Naive thymus-derived CD4-positive, alpha-beta T cell (primary cell): ENCODE measurements around the gene TRIM33. TPM values are rescaled to one million over a fixed set of nuclear protein-coding genes. Genes with fewer than 3 reads are reported as not detected.
"Not testable (repeated sequence)": the region's sequence is repeated elsewhere in the genome, so short reads cannot be mapped to it uniquely, and the experiment has no call there.

ENCODE experiments used
- ATAC-seq: fragments of 150-1000 bp; cut with Tn5 transposase; 2 replicates; pipeline ENCODE4 v1.10.0; 2021; ENCODE audit warnings: mild to moderate bottlenecking, moderate library complexity
- CTCF ChIA-PET: fragments of 350-600 bp; sonication (Branson Sonifier 250); formaldehyde crosslinking; loops from one replicate; lab custom pipeline; 2021; ENCODE audit warnings: antibody characterized with exemption; lab: Charles Lee
- POLR2A ChIA-PET: fragments of 350-600 bp; sonication (Branson Sonifier 250); formaldehyde crosslinking; loops from one replicate; lab custom pipeline; 2021; ENCODE audit warnings: antibody characterized with exemption, inconsistent platforms; lab: Charles Lee
- DNase-seq, 9 donors: peaks; one replicate each; pipeline versions ENCODE4 v3.0.0 to v3.0.0-alpha.2; 2020 to 2022; ENCODE audit warnings: mixed read lengths in 1 of 9
- H3K27ac ChIP-seq: one replicate; pipeline ENCODE4 v1.7.0; 2013; ENCODE audit warnings: mild to moderate bottlenecking, low read depth, low read length, moderate library complexity
- H3K27me3 ChIP-seq, 2 donors: one replicate each; pipeline ENCODE4 v1.7.0; 2013; ENCODE audit warnings: low read length in 2 of 2, mild to moderate bottlenecking in 2 of 2, moderate library complexity in 2 of 2; ENCODE audit not compliant: control insufficient read depth in 2 of 2, insufficient read depth in 2 of 2
- H3K36me3 ChIP-seq, 3 experiments: 1 replicate in 2 of 3; 2 replicates in 1 of 3; pipeline ENCODE4 v1.7.0; 2013; ENCODE audit warnings: low read length in 3 of 3, mild to moderate bottlenecking in 3 of 3, moderate library complexity in 1 of 3; ENCODE audit not compliant: insufficient read depth in 3 of 3, control insufficient read depth in 2 of 3
- H3K4me1 ChIP-seq, 2 donors: one replicate each; pipeline ENCODE4 v1.7.0; 2013; ENCODE audit warnings: low read length in 2 of 2, mild to moderate bottlenecking in 2 of 2, moderate library complexity in 1 of 2; ENCODE audit not compliant: control insufficient read depth in 2 of 2, insufficient read depth in 2 of 2
- H3K4me3 ChIP-seq: 2 replicates; pipeline ENCODE4 v1.7.0; 2013; ENCODE audit warnings: mild to moderate bottlenecking, low read length
- H3K9me3 ChIP-seq, 3 experiments: 1 replicate in 2 of 3; 2 replicates in 1 of 3; pipeline ENCODE4 v1.7.0; 2013; ENCODE audit warnings: low read length in 3 of 3; ENCODE audit not compliant: control insufficient read depth in 2 of 3
- H3K27ac Mint-ChIP-seq, 9 donors: one replicate each; pipeline ENCODE4 v1.8.0; 2020 to 2022; ENCODE audit warnings: mixed read lengths in 9 of 9, mild to moderate bottlenecking in 8 of 9, moderate library complexity in 5 of 9, inconsistent platforms in 2 of 9
- H3K27me3 Mint-ChIP-seq, 5 donors: one replicate each; pipeline ENCODE4 v1.8.0; 2021 to 2022; ENCODE audit warnings: mixed read lengths in 5 of 5, mild to moderate bottlenecking in 1 of 5
- H3K36me3 Mint-ChIP-seq, 5 donors: one replicate each; pipeline ENCODE4 v1.8.0; 2020 to 2022; ENCODE audit warnings: mixed read lengths in 5 of 5, mild to moderate bottlenecking in 3 of 5, inconsistent platforms in 1 of 5
- H3K4me1 Mint-ChIP-seq, 7 donors: one replicate each; pipeline ENCODE4 v1.8.0; 2020 to 2022; ENCODE audit warnings: mixed read lengths in 7 of 7, mild to moderate bottlenecking in 3 of 7, inconsistent platforms in 1 of 7
- H3K4me3 Mint-ChIP-seq, 10 donors: one replicate each; pipeline ENCODE4 v1.8.0; 2020 to 2022; ENCODE audit warnings: mild to moderate bottlenecking in 10 of 10, mixed read lengths in 10 of 10, moderate library complexity in 6 of 10, inconsistent platforms in 2 of 10
- H3K9me3 Mint-ChIP-seq, 11 donors: one replicate each; pipeline ENCODE4 v1.8.0; 2020 to 2022; ENCODE audit warnings: mixed read lengths in 11 of 11, mild to moderate bottlenecking in 4 of 11, inconsistent platforms in 1 of 11, moderate library complexity in 1 of 11
- intact Hi-C, 2 donors: fragments of 100-400 bp; cut with micrococcal nuclease; formaldehyde crosslinking; loops; one replicate each; pipeline ENCODE4 v1.15.1; 2023
- polyA plus RNA-seq, 2 donors: library from polyadenylated mRNA; unstranded; fragments of 300-500 nt; fragmentation: Illumina TruSeq; gene quantifications; one replicate each; pipeline ENCODE4 v1.2.3, GENCODE V29; 2021
- total RNA-seq, 6 experiments: library from RNA in 5 of 6; stranded (reverse) in 5 of 6; gene quantifications; 1 replicate in 5 of 6; 2 replicates in 1 of 6; pipeline ENCODE4 v1.2.3 and lab custom pipeline; 2021 to 2026

TRIM33 gene
- total and polyA plus RNA-seq, 7 experiments from 2014 or later = 28.7 to 57.6 (median 45.4) TPM

DNA sequence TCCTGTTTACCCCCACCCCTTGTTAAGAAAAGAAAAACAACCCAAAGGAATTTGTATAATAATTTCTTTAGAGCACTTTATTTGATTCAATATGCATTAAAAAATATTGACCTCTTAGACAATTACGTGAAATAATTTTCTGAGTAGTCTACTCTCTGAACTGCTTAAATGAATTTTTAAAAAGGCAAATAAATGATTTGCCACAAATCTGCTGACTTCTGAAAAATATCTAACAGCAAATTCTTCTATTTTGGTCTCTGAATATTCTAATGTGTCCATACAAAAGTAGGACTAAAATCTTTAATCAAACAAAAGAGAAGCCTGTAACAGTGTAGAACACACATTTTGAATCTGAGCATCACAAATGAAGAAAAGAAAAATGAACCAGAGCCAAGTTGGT is 115.1 kb downstream of the TRIM33 start:
- no peaks in the 10 kb centered on the region for H3K9me3 ChIP-seq
- no peaks in the 10 kb centered on the region for H3K27me3 ChIP-seq
- intact Hi-C loops = no loop called here
- H3K9me3 Mint-ChIP-seq = no peaks in the 10 kb centered on the region
- no peak for ATAC-seq
- H3K4me3 Mint-ChIP-seq = no peak overlapping the region
- H3K27ac Mint-ChIP-seq = no peak overlapping the region
- no peak overlapping the region for H3K4me3 ChIP-seq
- H3K27me3 Mint-ChIP-seq = no peaks in the 10 kb centered on the region
- no peaks in the 10 kb centered on the region for H3K4me1 Mint-ChIP-seq
- DNase-seq = no peak
- no peaks in the 10 kb centered on the region for H3K4me1 ChIP-seq
- CTCF ChIA-PET = no interaction called here
- H3K27ac ChIP-seq = no peak overlapping the region
- H3K36me3 Mint-ChIP-seq = peaks cover 7 to 65% (median 51%) of the 10 kb centered on the region in 5 donors
- POLR2A ChIA-PET = no interaction called here
- peaks cover 8 to 32% (median 11%) of the 10 kb centered on the region in 3 experiments for H3K36me3 ChIP-seq

DNA sequence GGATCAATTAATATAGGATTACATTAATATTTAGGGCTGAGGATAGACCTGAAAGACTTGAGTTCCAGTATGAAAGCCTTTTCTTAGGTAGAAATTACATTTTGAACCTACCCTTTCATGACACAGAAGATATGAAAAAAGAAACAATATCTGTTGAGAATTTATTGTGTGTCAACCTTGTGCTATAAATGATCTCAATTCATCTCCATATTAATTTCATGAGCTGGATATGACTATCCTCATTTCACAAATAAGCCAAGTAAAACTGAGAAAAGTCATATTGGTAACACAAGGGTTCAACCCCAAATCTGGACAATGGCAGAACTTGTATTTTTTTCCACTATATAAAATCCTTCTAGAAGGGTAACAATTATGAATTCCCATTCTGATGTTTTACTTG is 120.0 kb downstream of the TRIM33 start:
- Histone ChIP-seq H3K27ac (no peak overlapping the region), H3K9me3 (peaks cover 0 to 10% (median 0%) of the 10 kb centered on the region in 3 experiments), H3K4me1 (no peaks in the 10 kb centered on the region), H3K36me3 (peaks cover 2 to 5% (median 4%) of the 10 kb centered on the region in 3 experiments), H3K4me3 (no peak overlapping the region), H3K27me3 (no peaks in the 10 kb centered on the region)
- no peak for ATAC-seq
- H3K4me1 Mint-ChIP-seq = no peaks in the 10 kb centered on the region
- intact Hi-C loops = no loop called here
- no peaks in the 10 kb centered on the region for H3K27me3 Mint-ChIP-seq
- H3K9me3 Mint-ChIP-seq = peaks cover 8 to 36% (median 14%) of the 10 kb centered on the region in 11 donors
- H3K4me3 Mint-ChIP-seq = no peak overlapping the region
- ChIA-PET CTCF (no interaction called here), POLR2A (no interaction called here)
- peaks cover 4 to 44% (median 38%) of the 10 kb centered on the region in 5 donors for H3K36me3 Mint-ChIP-seq
- H3K27ac Mint-ChIP-seq = no peak overlapping the region
- no peak for DNase-seq

DNA sequence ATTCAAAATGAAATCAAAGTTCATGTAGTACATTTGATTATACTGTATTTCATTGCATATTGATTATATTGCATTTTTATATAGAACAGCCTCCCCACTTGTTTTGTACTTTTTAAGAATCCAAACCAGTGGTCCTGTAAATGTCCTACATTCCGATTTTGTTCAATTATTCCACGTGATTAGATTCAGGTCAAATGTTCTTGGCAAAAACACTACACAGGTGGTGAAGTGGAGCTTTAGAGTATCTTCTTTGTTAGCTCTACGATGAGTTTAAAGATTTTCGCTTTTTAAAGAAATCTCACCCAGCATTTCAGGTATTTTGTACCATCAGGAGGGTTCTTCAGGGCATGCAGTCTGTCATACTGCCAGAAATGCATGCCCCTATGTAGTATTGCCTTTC is 120.6 kb downstream of the TRIM33 start:
- Mint-ChIP-seq H3K9me3 (peaks cover 9 to 42% (median 19%) of the 10 kb centered on the region in 11 donors), H3K36me3 (peaks cover 6 to 43% (median 36%) of the 10 kb centered on the region in 5 donors), H3K4me3 (no peak overlapping the region), H3K27me3 (no peaks in the 10 kb centered on the region), H3K4me1 (no peaks in the 10 kb centered on the region), H3K27ac (no peak overlapping the region)
- ATAC-seq (no peak), DNase-seq (no peak)
- H3K4me3 ChIP-seq = no peak overlapping the region
- ChIA-PET CTCF (no interaction called here), POLR2A (interaction anchor here (0.7 kb wide), 1 partner anchor 41 kb away, joined by 3 read pairs; no protein-coding TSS in a partner anchor)
- intact Hi-C loops = no loop called here
- H3K36me3 ChIP-seq = peaks cover 0 to 5% (median 4%) of the 10 kb centered on the region in 3 experiments
- peaks cover 0 to 13% (median 0%) of the 10 kb centered on the region in 3 experiments for H3K9me3 ChIP-seq
- no peaks in the 10 kb centered on the region for H3K27me3 ChIP-seq
- no peak overlapping the region for H3K27ac ChIP-seq
- no peaks in the 10 kb centered on the region for H3K4me1 ChIP-seq

DNA sequence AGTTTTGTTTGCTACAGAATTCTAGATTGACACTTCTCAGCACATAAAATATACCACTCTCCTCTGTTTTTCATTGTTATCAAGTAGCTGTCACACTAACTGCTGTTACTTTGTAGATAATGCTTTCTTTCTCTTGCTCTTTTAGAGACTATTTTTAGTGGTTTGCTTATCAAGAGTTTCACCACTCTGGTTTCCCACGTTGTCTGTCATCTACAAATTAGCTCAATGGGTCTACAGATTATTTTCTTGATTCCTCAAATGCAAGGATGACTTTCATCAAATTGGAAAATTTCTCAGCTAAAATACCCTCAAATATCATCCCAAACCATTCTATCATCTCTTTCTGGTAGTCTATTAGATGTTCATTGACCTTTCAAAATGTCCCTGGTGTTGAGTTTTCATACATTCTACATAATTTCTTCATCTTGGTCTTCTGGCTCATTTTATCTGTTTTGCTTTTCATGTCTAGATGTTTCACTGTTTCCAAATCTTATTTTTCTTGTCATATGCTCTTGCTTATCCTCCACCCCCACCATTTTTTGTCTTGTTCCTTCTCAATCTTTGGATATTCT is 122.5 kb downstream of the TRIM33 start:
- POLR2A ChIA-PET = no interaction called here
- DNase-seq (no peak), ATAC-seq (no peak)
- CTCF ChIA-PET = no interaction called here
- peaks cover 0 to 4% (median 0%) of the 10 kb centered on the region in 5 donors for H3K27me3 Mint-ChIP-seq
- H3K9me3 ChIP-seq = peaks cover 0 to 13% (median 0%) of the 10 kb centered on the region in 3 experiments
- no peaks in the 10 kb centered on the region for H3K4me1 ChIP-seq
- H3K27me3 ChIP-seq = no peaks in the 10 kb centered on the region
- H3K4me1 Mint-ChIP-seq = no peaks in the 10 kb centered on the region
- H3K36me3 Mint-ChIP-seq = peaks cover 5 to 37% (median 27%) of the 10 kb centered on the region in 5 donors
- intact Hi-C loops = no loop called here
- no peak overlapping the region for H3K27ac Mint-ChIP-seq
- H3K36me3 ChIP-seq = peaks cover 0 to 5% (median 0%) of the 10 kb centered on the region in 3 experiments
- no peak overlapping the region for H3K4me3 Mint-ChIP-seq
- no peak overlapping the region for H3K4me3 ChIP-seq
- H3K27ac ChIP-seq = no peak overlapping the region
- H3K9me3 Mint-ChIP-seq = peaks cover 10 to 60% (median 29%) of the 10 kb centered on the region in 11 donors

DNA sequence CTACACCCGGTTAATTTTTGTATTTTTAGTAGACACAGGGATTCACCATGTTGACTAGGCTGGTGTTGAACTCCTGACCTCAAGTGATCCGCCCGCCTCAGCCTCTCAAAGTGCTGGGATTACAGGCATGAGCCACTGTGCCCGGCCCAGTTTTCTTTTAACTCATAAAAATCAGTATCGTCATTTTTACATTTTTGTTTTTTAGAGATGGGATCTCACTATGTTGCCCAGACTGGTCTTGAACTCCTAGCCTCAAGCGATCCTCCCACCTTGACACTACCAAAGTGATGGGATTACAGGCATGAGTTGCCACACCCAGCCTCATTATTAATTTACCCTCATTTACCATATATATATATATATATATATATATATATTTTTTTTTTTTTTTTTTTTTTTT is 123.4 kb downstream of the TRIM33 start:
- H3K27ac ChIP-seq, H3K4me3 ChIP-seq, intact Hi-C loops, CTCF ChIA-PET, H3K4me1 ChIP-seq, H3K4me3 Mint-ChIP-seq, H3K36me3 ChIP-seq, POLR2A ChIA-PET, ATAC-seq, H3K27ac Mint-ChIP-seq, H3K27me3 Mint-ChIP-seq, DNase-seq, H3K4me1 Mint-ChIP-seq, H3K27me3 ChIP-seq: not testable (repeated sequence)
- Mint-ChIP-seq H3K9me3 (peaks cover 10 to 70% (median 36%) of the 10 kb centered on the region in 11 donors), H3K36me3 (peaks cover 5 to 37% (median 23%) of the 10 kb centered on the region in 5 donors)
- H3K9me3 ChIP-seq = peaks cover 0 to 13% (median 0%) of the 10 kb centered on the region in 3 experiments

DNA sequence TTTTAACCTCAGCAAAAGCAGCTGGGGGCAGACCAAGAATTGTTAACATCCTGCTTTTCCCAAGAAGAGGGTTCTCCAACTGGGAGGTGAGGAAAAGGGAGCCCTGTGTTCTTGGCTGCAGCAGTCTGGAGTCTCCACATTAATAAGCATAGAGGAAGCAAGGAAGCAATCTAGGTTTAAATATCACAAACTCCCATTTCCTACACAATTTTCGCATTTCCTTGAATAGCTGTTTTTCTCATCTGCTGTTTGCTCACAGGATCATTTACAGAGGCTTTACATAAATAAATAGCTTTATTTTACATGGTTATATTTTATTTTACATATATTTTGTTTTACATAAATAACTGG is 124.0 kb downstream of the TRIM33 start:
- Mint-ChIP-seq H3K4me3 (no peak overlapping the region), H3K9me3 (peaks cover 10 to 74% (median 40%) of the 10 kb centered on the region in 11 donors), H3K36me3 (peaks cover 5 to 32% (median 17%) of the 10 kb centered on the region in 5 donors), H3K4me1 (no peaks in the 10 kb centered on the region), H3K27me3 (peaks cover 0 to 9% (median 0%) of the 10 kb centered on the region in 5 donors), H3K27ac (no peak overlapping the region)
- intact Hi-C loops = no loop called here
- Histone ChIP-seq H3K4me1 (no peaks in the 10 kb centered on the region), H3K27ac (no peak overlapping the region), H3K27me3 (no peaks in the 10 kb centered on the region), H3K36me3 (peaks cover 0 to 1% (median 0%) of the 10 kb centered on the region in 3 experiments), H3K4me3 (no peak overlapping the region), H3K9me3 (peaks cover 0 to 13% (median 0%) of the 10 kb centered on the region in 3 experiments)
- DNase-seq (no peak), ATAC-seq (no peak)
- ChIA-PET POLR2A (interaction anchor here (0.8 kb wide), 1 partner anchor 32 kb away, joined by 3 read pairs; no protein-coding TSS in a partner anchor), CTCF (interaction anchor here (1.1 kb wide), 1 partner anchor 8 kb away, joined by 6 read pairs; no protein-coding TSS in a partner anchor)
